OCI-LY3 (cell line): ENCODE measurements around the gene CRYBB2.

Source experiments
- CTCF ChIP-seq: fragments of 200-600, 300-600 bp; sonication (generic); IDR thresholded peaks from 2 replicates; pipeline ENCODE4 v1.5.1; 2014; ENCODE audit warnings: antibody characterized with exemption, low read length, low read depth
- EZH2phosphoT487 ChIP-seq: fragments of 200-600 bp; shearing (Covaris generic); IDR thresholded peaks from 2 replicates; pipeline ENCODE4 v1.6.1; 2018; ENCODE audit warnings: antibody characterized with exemption, mixed run types, low read depth

GRCh38 chr22:25193548-25193947 lies 25.9 kb upstream of the CRYBB2 start:
- TF ChIP-seq CTCF (no peak), EZH2phosphoT487 (no peak)
